GM23248 (cell line): ENCODE measurements around the gene GNPTG. TPM values are rescaled to one million over a fixed set of nuclear protein-coding genes. Genes with fewer than 3 reads are reported as not detected.

Source experiments
- DNase-seq: peaks from one replicate; pipeline ENCODE4 v3.0.0-alpha.2; 2015
- H2AFZ ChIP-seq: fragments of 200-600 bp; sonication (generic); 2 replicates; pipeline ENCODE4 v1.6.1; 2016; ENCODE audit warnings: antibody characterized with exemption
- H3F3A ChIP-seq: fragments of 200-600 bp; sonication (generic); 2 replicates; pipeline ENCODE4 v1.6.1; 2016; ENCODE audit warnings: mild to moderate bottlenecking, antibody characterized with exemption, mixed run types; ENCODE audit not compliant: insufficient read depth
- H3K27ac ChIP-seq: fragments of 200-600 bp; sonication (generic); 2 replicates; pipeline ENCODE4 v1.5.1; 2016; ENCODE audit warnings: mild to moderate bottlenecking
- H3K27me3 ChIP-seq: fragments of 200-600 bp; sonication (generic); replicated peaks from 2 replicates; pipeline ENCODE4 v1.6.1; 2016; ENCODE audit warnings: mild to moderate bottlenecking; ENCODE audit not compliant: insufficient read depth
- H3K36me3 ChIP-seq: fragments of 200-600 bp; sonication (generic); 2 replicates; pipeline ENCODE4 v1.6.1; 2016; ENCODE audit warnings: low read depth, mild to moderate bottlenecking
- H3K4me1 ChIP-seq: fragments of 200-600 bp; sonication (generic); 2 replicates; pipeline ENCODE4 v1.6.1; 2016; ENCODE audit warnings: mild to moderate bottlenecking; ENCODE audit not compliant: insufficient read depth
- H3K4me2 ChIP-seq: fragments of 200-600 bp; sonication (generic); one replicate; pipeline ENCODE4 v1.6.1; 2016; ENCODE audit warnings: mild to moderate bottlenecking; ENCODE audit not compliant: unreplicated experiment
- H3K4me3 ChIP-seq: fragments of 200-600 bp; sonication (generic); 2 replicates; pipeline ENCODE4 v1.5.1; 2016; ENCODE audit warnings: mild to moderate bottlenecking
- H3K79me2 ChIP-seq: fragments of 200-600 bp; sonication (generic); 2 replicates; pipeline ENCODE4 v1.6.1; 2016; ENCODE audit warnings: mild to moderate bottlenecking; ENCODE audit not compliant: insufficient read depth
- H3K9ac ChIP-seq: fragments of 200-600 bp; sonication (generic); 2 replicates; pipeline ENCODE4 v1.6.1; 2016; ENCODE audit warnings: mild to moderate bottlenecking
- H3K9me2 ChIP-seq: fragments of 200-600 bp; sonication (generic); 2 replicates; pipeline ENCODE4 v1.6.1; 2016; ENCODE audit warnings: mixed run types, mild to moderate bottlenecking, moderate library complexity; ENCODE audit not compliant: insufficient read depth
- H3K9me3 ChIP-seq: fragments of 200-600 bp; sonication (generic); one replicate; pipeline ENCODE4 v1.6.1; 2017; ENCODE audit warnings: low read depth
- H4K20me1 ChIP-seq: fragments of 200-600 bp; sonication (generic); 2 replicates; pipeline ENCODE4 v1.6.0; 2016; ENCODE audit not compliant: insufficient read depth
- EZH2 ChIP-seq: fragments of 200-600 bp; sonication (generic); IDR thresholded peaks from 2 replicates; pipeline ENCODE4 v1.6.1; 2018; ENCODE audit warnings: antibody characterized with exemption, mild to moderate bottlenecking; ENCODE audit not compliant: insufficient read depth, poor library complexity, severe bottlenecking
- EZH2phosphoT487 ChIP-seq: fragments of 200-600 bp; sonication (generic); IDR thresholded peaks from 2 replicates; pipeline ENCODE4 v1.6.1; 2018; ENCODE audit warnings: antibody characterized with exemption, moderate library complexity, mild to moderate bottlenecking, low read depth; ENCODE audit not compliant: insufficient read depth
- WGBS, 2 experiments: methylation state at CpG; one replicate each; pipeline ENCODE4 v1.1.6; 2015 to 2017; ENCODE audit warnings: low lambda C conversion rate in 2 of 2, low coverage in 1 of 2; ENCODE audit errors: missing lambda C conversion rate in 2 of 2; 5-methylcytosine and 5-hydroxymethylcytosine counted together
- in situ Hi-C: fragments of 300-500 bp; cut with MboI; formaldehyde crosslinking; loops from 2 replicates; pipeline ENCODE4 v1.15.0; 2020
- polyA plus RNA-seq: library from polyadenylated mRNA; unstranded; fragments of >200 nt; fragmentation: Nextera tagmentation; extraction: Ambion mirVana; gene quantifications from 2 replicates; pipeline ENCODE4 v1.2.1, GENCODE V29; 2016
- total RNA-seq: library from RNA; depleted of rRNA; stranded (reverse); fragments of >200 nt; shearing (Covaris generic); gene quantifications from 2 replicates; pipeline ENCODE4 v1.2.3, GENCODE V29; 2014

GNPTG gene
- total and polyA plus RNA-seq, 2 experiments from 2014 or later = 85.8 to 99.9 TPM

DNA sequence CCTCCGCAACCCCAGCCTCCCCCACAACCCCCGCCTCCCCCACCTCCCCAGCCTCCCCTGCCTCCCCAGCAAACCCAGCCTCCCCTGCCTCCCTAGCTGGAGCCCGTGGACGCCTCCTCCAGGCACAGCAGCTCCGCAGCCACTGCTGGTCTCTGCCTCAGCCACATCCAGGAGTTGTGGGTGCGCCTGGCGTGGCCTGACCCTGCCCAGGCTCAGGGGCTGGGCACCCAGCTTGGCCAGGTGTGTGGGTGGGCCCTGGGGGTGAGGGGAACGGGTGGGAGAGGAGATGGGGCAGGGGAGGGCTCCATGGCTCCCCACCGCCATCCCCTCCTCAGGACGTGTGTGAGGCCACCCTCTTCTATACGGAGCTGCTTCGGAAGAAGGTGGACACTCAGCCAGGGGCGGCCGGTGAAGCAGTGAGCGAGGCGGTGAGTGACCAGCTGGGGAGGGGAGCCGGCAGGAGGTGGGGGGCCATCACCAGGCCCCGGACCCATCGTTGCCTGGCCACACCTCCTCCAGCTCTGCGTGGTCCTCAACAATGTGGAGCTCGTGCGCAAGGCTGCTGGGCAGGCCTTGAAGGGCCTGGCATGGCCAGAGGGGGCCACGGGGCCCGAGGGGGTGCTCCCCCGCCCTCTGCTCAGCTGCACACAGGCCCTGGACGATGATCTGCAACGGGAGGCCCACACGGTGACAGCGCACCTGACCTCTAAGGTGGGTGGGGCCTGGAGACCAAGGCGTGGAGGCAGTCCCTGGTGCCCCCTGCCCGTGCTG, 5.9 kb upstream of the GNPTG start:
- WGBS, 2 experiments = 62 to 63% methylated on average over 27 to 29 of the region's 31 CpGs
- Histone ChIP-seq H3K79me2 (peaks cover 13% of the 10 kb centered on the region), H2AFZ (no peak overlapping the region), H3K9ac (no peak overlapping the region), H3K27me3 (no peaks in the 10 kb centered on the region), H3K36me3 (no peaks in the 10 kb centered on the region; the same call in 1 of the 2 replicates), H3K4me2 (no peak overlapping the region), H3K9me2 (no peaks in the 10 kb centered on the region), H3K9me3 (no peaks in the 10 kb centered on the region), H4K20me1 (no peaks in the 10 kb centered on the region), H3K4me1 (no peaks in the 10 kb centered on the region), H3K4me3 (no peak overlapping the region), H3K27ac (no peak overlapping the region), H3F3A (no peaks in the 10 kb centered on the region)
- in situ Hi-C loops = no loop called here
- TF ChIP-seq EZH2phosphoT487 = no peak
- no peak for TF ChIP-seq EZH2
- DNase-seq = no peak

DNA sequence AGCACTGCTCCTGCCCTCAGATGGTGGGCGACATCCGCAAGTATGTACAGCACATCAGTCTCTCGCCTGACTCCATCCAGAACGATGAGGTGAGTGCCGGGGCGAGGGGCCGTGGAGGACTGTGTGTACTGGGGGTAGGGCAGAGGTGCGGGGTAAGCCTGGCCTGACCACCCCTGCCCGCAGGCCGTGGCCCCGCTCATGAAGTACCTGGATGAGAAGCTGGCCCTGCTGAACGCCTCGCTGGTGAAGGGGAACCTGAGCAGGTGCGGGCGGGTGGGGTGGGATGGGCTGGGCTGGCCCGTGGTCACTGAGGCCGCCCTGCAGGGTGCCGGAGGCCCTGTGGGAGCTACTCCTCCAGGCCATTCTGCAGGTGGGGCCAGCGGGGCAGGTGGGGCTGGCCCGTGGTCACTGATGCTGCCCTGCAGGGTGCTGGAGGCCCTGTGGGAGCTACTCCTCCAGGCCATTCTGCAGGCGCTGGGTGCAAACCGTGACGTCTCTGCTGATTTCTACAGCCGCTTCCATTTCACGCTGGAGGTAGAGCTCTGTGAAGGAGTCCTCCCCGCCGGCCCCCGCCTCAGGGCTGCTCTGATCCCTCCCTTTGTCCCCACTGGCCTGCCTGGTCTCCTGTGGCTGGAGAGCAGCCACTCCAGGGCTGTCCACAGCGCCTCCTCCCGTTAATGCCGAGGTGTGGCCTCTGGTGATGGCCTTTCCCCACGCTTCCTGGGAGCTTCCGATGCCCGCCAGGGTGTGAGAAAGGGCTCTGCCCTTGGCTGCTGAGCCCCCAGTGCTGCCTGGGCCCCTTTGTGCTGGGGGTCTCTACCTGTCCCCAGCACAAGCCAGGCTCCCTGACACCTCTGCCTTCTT, 5.1 kb upstream of the GNPTG start:
- Histone ChIP-seq H3K4me2 (no peak overlapping the region), H3K9me3 (no peaks in the 10 kb centered on the region), H2AFZ (no peak overlapping the region), H3K4me1 (no peaks in the 10 kb centered on the region), H3K27ac (no peak overlapping the region), H3K27me3 (no peaks in the 10 kb centered on the region), H3K79me2 (peaks cover 21% of the 10 kb centered on the region), H3K4me3 (no peak overlapping the region), H4K20me1 (no peaks in the 10 kb centered on the region), H3K9ac (no peak overlapping the region), H3K9me2 (no peaks in the 10 kb centered on the region), H3F3A (no peaks in the 10 kb centered on the region), H3K36me3 (no peaks in the 10 kb centered on the region; the same call in 1 of the 2 replicates)
- in situ Hi-C loops = no loop called here
- WGBS, 2 experiments = 60 to 66% methylated on average over 24 to 33 of the region's 34 CpGs
- DNase-seq = peak; percentile 51
- TF ChIP-seq EZH2phosphoT487 (no peak), EZH2 (no peak)

DNA sequence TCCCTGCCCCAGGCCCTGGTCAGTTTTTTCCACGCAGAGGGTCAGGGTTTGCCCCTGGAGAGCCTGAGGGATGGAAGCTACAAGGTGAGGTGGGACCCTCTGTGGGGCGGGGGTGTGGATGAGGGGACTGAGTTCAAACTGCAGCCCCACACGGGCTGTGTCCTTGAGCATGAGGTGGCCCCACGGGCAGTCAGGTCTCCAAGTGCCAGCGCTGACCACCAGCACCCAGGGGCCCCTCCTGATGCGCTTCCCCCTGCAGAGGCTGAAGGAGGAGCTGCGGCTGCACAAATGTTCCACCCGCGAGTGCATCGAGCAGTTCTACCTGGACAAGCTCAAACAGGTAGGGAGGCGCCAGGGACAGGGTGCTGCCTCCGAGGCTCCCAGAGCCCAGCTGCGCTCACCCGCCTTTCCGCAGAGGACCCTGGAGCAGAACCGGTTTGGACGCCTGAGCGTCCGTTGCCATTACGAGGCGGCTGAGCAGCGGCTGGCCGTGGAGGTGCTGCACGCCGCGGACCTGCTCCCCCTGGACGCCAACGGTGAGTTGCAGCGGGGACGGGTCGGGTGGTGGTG, 4.4 kb upstream of the GNPTG start:
- Histone ChIP-seq H3K79me2 (peaks cover 27% of the 10 kb centered on the region), H4K20me1 (no peaks in the 10 kb centered on the region), H3K4me1 (no peaks in the 10 kb centered on the region), H3K9me2 (no peaks in the 10 kb centered on the region), H3K4me3 (no peak overlapping the region), H3K9me3 (no peaks in the 10 kb centered on the region), H3K36me3 (no peaks in the 10 kb centered on the region; the same call in 1 of the 2 replicates), H3K9ac (no peak overlapping the region), H3F3A (no peaks in the 10 kb centered on the region), H2AFZ (no peak overlapping the region), H3K27ac (no peak overlapping the region), H3K27me3 (no peaks in the 10 kb centered on the region), H3K4me2 (no peak overlapping the region)
- no peak for DNase-seq
- 83 to 85% methylated on average over 26 to 31 of the region's 31 CpGs for WGBS, 2 experiments
- TF ChIP-seq EZH2phosphoT487 = no peak
- no peak for TF ChIP-seq EZH2
- in situ Hi-C loops = no loop called here

DNA sequence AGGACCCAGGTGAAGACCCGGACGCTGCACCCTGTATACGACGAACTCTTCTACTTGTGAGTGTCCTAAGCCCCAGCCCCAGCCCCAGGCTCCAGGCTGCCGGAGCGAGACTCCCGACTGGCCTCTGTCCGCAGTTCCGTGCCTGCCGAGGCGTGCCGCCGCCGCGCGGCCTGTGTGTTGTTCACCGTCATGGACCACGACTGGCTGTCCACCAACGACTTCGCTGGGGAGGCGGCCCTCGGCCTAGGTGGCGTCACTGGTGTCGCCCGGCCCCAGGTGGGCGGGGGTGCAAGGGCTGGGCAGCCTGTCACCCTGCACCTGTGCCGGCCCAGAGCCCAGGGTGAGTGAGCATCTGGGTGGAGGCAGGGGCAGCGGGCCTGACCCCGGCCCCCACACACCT, 3.8 kb upstream of the GNPTG start:
- no peak overlapping the region for H3K27ac ChIP-seq
- no peaks in the 10 kb centered on the region for H3K9me3 ChIP-seq
- H3K9ac ChIP-seq = no peak overlapping the region
- peaks cover 5% of the 10 kb centered on the region; the same call in 1 of the 2 replicates for H3K4me1 ChIP-seq
- no peaks in the 10 kb centered on the region; the same call in 1 of the 2 replicates for H3K36me3 ChIP-seq
- TF ChIP-seq EZH2 (no peak), EZH2phosphoT487 (no peak)
- H3K4me3 ChIP-seq = no peak overlapping the region
- in situ Hi-C loops = no loop called here
- H3K27me3 ChIP-seq = no peaks in the 10 kb centered on the region
- WGBS, 2 experiments = 91 to 92% methylated on average over 20 to 29 of the region's 29 CpGs
- no peak for DNase-seq
- H4K20me1 ChIP-seq = no peaks in the 10 kb centered on the region
- H3K4me2 ChIP-seq = no peak overlapping the region
- no peak overlapping the region for H2AFZ ChIP-seq
- H3K79me2 ChIP-seq = peaks cover 33% of the 10 kb centered on the region
- no peaks in the 10 kb centered on the region for H3F3A ChIP-seq
- no peaks in the 10 kb centered on the region for H3K9me2 ChIP-seq
